Ovary (tissue), 9 donors: ENCODE measurements around the gene FGF4. TPM values are rescaled to one million over a fixed set of nuclear protein-coding genes. Genes with fewer than 3 reads are reported as not detected.

Source experiments
- DNase-seq, 5 donors: peaks; one replicate each; pipeline ENCODE4 v3.0.0-alpha.2; 2019 to 2020
- H3K27ac ChIP-seq, 2 donors: fragments of 200-600 bp; one replicate each; pipeline versions ENCODE4 v1.5.1 to v1.8.0; 2019 to 2022
- H3K27me3 ChIP-seq: fragments of 200-600 bp; one replicate; pipeline ENCODE4 v1.8.0; 2022
- H3K36me3 ChIP-seq: fragments of 200-600 bp; sonication (generic); one replicate; pipeline ENCODE4 v1.5.1; 2019
- H3K4me1 ChIP-seq: one replicate; pipeline ENCODE4 v1.8.1; 2013; ENCODE audit warnings: mild to moderate bottlenecking, moderate library complexity; ENCODE audit not compliant: insufficient read depth
- H3K4me3 ChIP-seq: fragments of 200-600 bp; sonication (generic); one replicate; pipeline ENCODE4 v1.5.1; 2017
- H3K9me3 ChIP-seq, 2 donors: fragments of 200-600 bp in 1 of 2; sonication (generic) in 1 of 2; one replicate each; pipeline versions ENCODE4 v1.5.1 to v1.8.1; 2013 to 2019; ENCODE audit warnings: mild to moderate bottlenecking in 1 of 2, moderate library complexity in 1 of 2
- CTCF ChIP-seq, 3 donors: fragments of 450-650 bp in 2 of 3; fragments of 200-600 bp in 1 of 3; IDR thresholded peaks; one replicate each; pipeline versions ENCODE4 v1.5.1 to v1.8.0; 2016 to 2022; ENCODE audit warnings: antibody characterized with exemption in 3 of 3, mild to moderate bottlenecking in 1 of 3
- EP300 ChIP-seq: sonication (generic); formaldehyde crosslinking; IDR thresholded peaks from one replicate; pipeline ENCODE4 v1.6.1; 2017; ENCODE audit warnings: antibody characterized with exemption
- POLR2A ChIP-seq: fragments of 450-650 bp; IDR thresholded peaks from one replicate; pipeline ENCODE4 v1.6.1; 2017; ENCODE audit warnings: antibody characterized with exemption, mild to moderate bottlenecking, moderate library complexity
- WGBS, 3 donors: extraction: QIAGEN DNeasy Blood & Tissue Kit in 1 of 3; methylation state at CpG; one replicate each; pipeline versions ENCODE4 v1.1.5 to v1.1.7; 2013 to 2017; 5-methylcytosine and 5-hydroxymethylcytosine counted together
- intact Hi-C, 4 donors: fragments of 100-400 bp; cut with DNase I; formaldehyde crosslinking; loops; one replicate each; pipeline versions ENCODE4 v1.11.0 to v1.15.1; 2022 to 2023
- polyA plus RNA-seq, 2 donors: library from polyadenylated mRNA; stranded (reverse); fragments of 200-250 nt in 1 of 2; fragments of 350-450 nt in 1 of 2; fragmentation: Illumina TruSeq in 1 of 2; extraction: RNeasy Lipid Tissue Mini Kit (QIAGEN cat#74804) in 1 of 2; gene quantifications; one replicate each; pipeline ENCODE4 v1.2.3, GENCODE V29; 2013 to 2014
- total RNA-seq, 7 donors: library from RNA; depleted of rRNA in 2 of 7; stranded (reverse); fragments of >200 nt in 2 of 7; fragmentation: NEBNext Ultra II Directional in 3 of 7; extraction: Animal tissue kit (Norgen Biotek cat#: 25700) in 3 of 7; gene quantifications; one replicate each; pipeline versions ENCODE4 v1.1.0 to v1.2.4, GENCODE V29; 2016 to 2023
- donor health status: DM: no; HTN: no; CAD: no; lungs with moderate emphysema.
- donor health status: DM: no; HTN: no; CAD: no.
- donor health status: Bipolar disorder and iron deficiency.
- donor health status: DM: yes; HTN: yes; CAD: no.
- donor health status: DM: no; HTN: no; CAD: no.
- donor health status: DM: yes; HTN: yes; CAD: no.

The FGF4 gene
- total and polyA plus RNA-seq, 9 donors = not detected

GRCh38 chr11:69760319-69760718, 14.8 kb downstream of the FGF4 start:
- TF ChIP-seq CTCF (IDR thresholded peaks at IDR 0.05) (no peak), POLR2A (no peak), EP300 (no peak)
- H3K36me3 ChIP-seq = no peaks in the 10 kb centered on the region
- no peaks in the 10 kb centered on the region for H3K27me3 ChIP-seq
- intact Hi-C loops = no loop called here
- no peak for DNase-seq
- H3K27ac ChIP-seq = no peak overlapping the region
- no peak overlapping the region for H3K4me3 ChIP-seq
- H3K4me1 ChIP-seq = no peaks in the 10 kb centered on the region
- WGBS, 3 donors = 29 to 38% (median 30%) methylated on average over 4 of the region's 4 CpGs
- no peaks in the 10 kb centered on the region for H3K9me3 ChIP-seq

GRCh38 chr11:69752890-69753289, 22.3 kb downstream of the FGF4 start:
- Histone ChIP-seq H3K9me3 (no peaks in the 10 kb centered on the region), H3K27ac (no peak overlapping the region), H3K4me3 (no peak overlapping the region), H3K36me3 (no peaks in the 10 kb centered on the region), H3K27me3 (no peaks in the 10 kb centered on the region), H3K4me1 (no peaks in the 10 kb centered on the region)
- DNase-seq = no peak
- intact Hi-C loops = no loop called here
- no peak for TF ChIP-seq POLR2A
- no peak for TF ChIP-seq CTCF (IDR thresholded peaks at IDR 0.05)
- no peak for TF ChIP-seq EP300
- WGBS, 3 donors = 27 to 36% (median 35%) methylated on average over 4 of the region's 4 CpGs

GRCh38 chr11:69750875-69751597, 24.1 kb downstream of the FGF4 start:
- no peak for TF ChIP-seq CTCF (IDR thresholded peaks at IDR 0.05)
- Histone ChIP-seq H3K27me3 (no peaks in the 10 kb centered on the region), H3K4me3 (no peak overlapping the region), H3K27ac (no peak overlapping the region), H3K4me1 (no peaks in the 10 kb centered on the region), H3K9me3 (no peaks in the 10 kb centered on the region), H3K36me3 (no peaks in the 10 kb centered on the region)
- WGBS, 3 donors = 57 to 62% (median 62%) methylated on average over 11 of the region's 11 CpGs
- no peak for DNase-seq
- intact Hi-C loops = no loop called here

- intact Hi-C loops = no loop called here
- H3K4me1 ChIP-seq = no peaks in the 10 kb centered on the region
- no peak for TF ChIP-seq EP300
- no peak for TF ChIP-seq POLR2A
- no peak for TF ChIP-seq CTCF (IDR thresholded peaks at IDR 0.05)
- no peak for DNase-seq
- no peak overlapping the region for H3K4me3 ChIP-seq
- no peaks in the 10 kb centered on the region for H3K9me3 ChIP-seq
- H3K36me3 ChIP-seq = no peaks in the 10 kb centered on the region
- 67 to 68% (median 68%) methylated on average over 11 of the region's 11 CpGs for WGBS, 3 donors
- H3K27me3 ChIP-seq = no peaks in the 10 kb centered on the region
- no peak overlapping the region for H3K27ac ChIP-seq
Observed at GRCh38 chr11:69750108-69750850, 24.9 kb downstream of the FGF4 start.
